Stimulated activated CD4-positive, alpha-beta T cell treated with anti-CD3 and anti-CD28 coated beads, Interleukin-1b, Interleukin-23, amount 100 ng/mL, for 1 hour (primary cell): ENCODE measurements around the gene HEMK1.

ENCODE experiments used
- DNase-seq, 2 donors: peaks; one replicate each; pipeline ENCODE4 v3.0.0-alpha.2; 2020; ENCODE audit warnings: low read depth in 2 of 2

HEMK1 gene

DNA sequence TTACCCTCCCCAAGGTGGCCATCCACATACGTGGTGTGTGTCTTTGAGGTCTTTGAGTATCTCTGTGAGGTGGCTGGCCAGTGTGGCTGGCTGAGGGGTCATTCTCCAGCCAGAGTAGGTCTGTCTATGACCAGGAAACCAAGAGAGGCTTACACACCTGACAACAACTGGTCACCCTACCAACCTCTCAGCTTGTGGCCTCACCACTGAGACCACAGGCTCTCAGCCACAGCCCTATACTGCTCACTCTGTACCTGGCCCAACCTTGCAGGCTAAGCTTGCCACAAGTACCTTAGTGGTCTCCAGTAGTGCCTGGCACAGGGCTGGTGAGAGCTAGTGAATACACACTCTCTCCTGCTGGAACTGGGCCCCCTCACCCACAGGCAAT lies 5.1 kb downstream of the HEMK1 start:
- DNase-seq = no peak

DNA sequence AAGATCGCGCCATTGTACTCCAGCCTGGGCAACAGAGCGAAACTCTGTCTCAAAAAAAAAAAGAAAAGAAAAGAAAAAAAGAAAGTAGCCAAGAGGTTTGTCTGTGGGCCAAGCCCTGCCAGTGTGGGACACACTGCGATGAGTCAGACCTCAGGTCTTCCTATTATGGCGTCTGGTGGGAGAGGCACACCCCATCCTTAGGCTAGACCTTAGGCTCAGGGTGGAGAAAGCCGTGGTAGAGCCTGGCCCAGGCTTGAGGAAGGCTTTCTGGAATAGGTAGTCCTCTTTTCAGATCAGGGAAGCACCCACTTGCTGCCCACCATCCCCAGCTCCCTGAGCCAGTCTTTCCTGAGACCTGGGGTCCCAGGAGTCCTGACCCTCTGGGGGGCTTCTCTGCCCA lies 6.0 kb downstream of the HEMK1 start:
- DNase-seq = no peak

DNA sequence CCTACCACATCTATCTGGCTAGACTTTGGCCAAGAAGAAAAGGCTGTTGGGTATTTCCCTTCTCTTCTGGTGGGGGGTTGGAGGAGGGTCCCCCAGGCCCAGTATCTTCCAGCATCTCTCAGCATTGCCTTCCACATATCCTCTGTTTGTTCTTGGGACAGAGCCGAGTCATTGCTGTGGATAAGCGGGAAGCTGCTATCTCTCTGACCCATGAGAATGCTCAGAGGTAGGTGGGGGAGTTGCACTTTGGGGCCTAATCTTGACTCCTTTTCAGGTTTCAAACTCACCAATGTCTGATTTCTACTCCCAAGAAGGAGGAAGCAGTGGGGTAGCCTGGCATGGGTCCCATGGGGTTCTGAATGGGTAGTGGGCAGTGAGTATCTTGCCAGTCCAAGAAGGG lies 8.0 kb downstream of the HEMK1 start:
- no peak for DNase-seq

DNA sequence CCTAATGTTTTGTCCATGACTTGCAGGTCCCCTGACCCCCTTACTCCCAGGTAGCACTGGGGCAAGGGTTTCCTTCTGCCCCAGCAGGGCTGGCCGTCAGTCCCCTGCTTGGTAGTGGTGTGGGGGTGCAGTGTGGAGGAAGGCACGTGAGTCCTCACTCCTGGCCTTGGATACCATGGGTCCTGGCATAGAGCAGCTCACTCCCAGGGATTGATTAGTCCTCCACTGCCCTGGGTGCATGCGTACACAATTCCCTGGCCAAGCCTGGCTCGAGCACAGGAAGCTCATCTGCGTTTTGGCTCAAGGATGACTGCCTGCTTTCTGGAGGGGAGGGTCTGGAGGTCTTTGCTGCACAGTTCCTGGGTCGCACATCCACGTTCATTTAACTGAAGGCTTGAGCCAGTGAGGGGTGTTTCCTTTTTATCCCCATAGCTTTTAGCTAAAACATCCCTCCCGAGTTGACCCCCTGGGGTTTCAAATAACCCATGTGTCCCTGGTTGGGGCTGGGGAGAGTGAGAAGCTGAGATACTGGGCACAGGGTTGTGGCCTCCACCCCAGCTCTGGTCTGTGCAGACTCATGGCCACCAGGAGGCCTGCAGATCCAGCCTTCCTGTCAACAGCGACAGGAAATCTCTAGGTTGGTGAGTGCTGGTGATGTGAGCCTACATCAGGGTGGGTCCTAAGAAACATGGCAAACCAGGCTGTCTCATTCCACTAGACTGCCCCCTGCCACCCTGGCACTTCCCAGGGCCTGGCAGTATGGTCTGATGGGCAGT lies 11.5 kb downstream of the HEMK1 start:
- no peak for DNase-seq

DNA sequence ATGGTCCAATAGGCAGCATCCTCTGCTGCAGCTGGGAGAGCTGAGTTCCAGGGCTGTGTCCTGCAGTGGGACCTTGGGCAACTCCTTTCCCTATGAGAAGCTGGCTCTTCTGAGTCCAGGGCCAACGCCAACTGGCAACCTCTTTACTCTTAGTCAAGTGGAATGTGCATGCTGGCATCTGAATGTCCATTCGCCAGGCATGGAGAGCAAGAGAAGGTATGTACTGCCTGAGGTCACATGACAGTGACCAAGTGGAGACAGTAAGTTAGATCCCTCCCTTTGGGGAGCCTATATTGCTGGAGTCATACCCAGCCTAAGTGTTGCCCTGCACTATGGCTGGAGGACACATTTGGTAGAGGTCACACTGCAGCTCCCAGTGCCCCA lies 12.1 kb downstream of the HEMK1 start:
- no peak for DNase-seq

DNA sequence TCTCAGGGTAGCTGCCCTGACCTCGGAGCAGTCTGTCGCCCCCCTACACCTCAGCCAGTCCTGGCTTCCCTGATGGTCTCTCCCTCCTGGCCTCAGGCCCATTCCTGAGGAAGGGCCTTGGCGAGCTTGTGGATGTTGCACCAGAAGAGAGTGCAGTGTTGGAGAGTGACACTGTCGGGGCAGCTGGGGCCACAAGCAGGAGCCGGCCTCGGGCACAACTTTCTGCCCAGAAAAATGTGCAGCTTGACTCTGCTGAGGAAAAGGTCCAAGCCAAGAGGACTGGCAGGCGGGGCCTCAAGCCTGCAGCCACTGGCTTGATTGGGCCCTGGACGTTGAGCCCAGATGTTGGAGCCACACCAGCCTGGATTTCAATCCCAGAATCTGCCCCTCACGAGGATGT lies 12.8 kb downstream of the HEMK1 start:
- no peak for DNase-seq

DNA sequence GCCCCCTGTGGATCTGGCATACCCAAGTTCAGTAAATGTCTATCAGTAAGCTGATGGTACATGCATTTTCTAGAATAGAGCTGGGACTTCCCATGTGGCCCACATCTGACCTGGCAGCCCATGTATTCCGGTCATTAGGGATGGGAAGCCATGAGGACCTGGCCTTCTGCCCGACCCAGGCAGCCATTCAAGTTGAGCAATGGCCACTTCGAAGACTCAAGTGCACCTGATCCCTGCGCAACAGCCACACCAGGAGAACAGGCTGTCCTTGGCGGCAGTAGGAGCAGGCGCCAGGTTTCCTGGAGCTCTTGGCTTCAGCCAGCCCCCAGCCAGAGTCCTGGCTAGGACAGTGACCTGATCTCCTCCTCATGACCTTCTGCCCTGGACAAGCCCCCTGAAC lies 14.6 kb downstream of the HEMK1 start:
- DNase-seq = no peak

DNA sequence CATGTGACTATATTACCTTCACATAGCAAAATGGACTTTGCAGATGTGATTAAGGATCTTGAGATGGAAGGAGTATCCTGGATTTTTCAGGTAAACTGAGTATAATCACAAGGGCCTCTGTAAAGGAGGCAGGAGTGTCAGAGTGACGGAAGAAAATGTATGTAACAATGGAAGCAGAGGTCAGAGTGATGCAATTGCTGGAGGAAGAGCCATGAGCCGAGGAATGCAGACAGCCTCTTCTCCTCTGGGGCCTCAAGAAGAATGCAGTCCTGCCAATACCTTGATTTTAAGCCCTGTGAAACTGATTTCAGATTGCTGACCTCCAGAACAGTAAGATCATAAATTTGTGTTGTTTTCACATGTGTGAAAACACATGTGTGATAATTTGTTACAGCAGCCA lies 15.1 kb downstream of the HEMK1 start:
- DNase-seq = no peak

DNA sequence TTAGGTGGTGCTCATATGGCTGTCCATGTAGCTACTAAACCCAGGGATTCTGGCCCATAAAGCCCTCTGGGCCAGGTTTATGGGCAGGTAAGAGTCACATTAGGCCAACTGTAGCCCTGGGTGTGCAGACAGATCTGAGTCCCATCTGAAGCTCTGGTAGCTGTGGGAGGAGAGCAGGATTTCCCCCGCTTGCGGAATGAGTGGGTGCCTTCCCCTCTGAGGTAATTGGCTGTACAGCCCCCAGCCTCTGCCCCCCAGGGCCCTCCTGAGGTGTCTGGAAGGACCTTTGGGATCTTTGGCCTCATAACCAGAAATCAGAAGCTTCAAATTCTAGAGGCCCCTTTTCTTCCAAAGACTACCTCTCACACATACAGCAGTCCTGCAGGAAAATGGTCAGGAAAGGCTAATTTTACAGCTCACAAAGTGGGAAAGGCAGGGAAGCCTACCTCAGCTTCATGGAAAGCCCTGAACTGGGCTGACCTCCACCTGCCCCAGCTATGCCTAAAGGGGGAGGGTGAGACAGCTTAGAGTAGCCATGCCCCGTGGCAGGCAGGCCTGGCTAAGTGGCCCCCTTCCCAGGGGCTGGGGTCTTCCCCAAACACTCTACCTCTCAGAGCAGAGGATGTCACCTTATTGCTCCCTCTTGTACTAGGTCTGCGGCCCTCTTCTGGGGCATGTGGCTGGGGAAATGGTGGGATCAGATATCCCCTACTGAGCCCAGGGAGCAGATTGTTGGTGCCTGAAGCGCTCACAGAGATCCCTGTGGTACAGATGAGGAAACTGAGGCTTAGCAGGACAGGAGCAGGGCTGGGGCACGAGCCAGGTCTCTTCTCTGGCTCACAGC lies 16.8 kb downstream of the HEMK1 start:
- no peak for DNase-seq

DNA sequence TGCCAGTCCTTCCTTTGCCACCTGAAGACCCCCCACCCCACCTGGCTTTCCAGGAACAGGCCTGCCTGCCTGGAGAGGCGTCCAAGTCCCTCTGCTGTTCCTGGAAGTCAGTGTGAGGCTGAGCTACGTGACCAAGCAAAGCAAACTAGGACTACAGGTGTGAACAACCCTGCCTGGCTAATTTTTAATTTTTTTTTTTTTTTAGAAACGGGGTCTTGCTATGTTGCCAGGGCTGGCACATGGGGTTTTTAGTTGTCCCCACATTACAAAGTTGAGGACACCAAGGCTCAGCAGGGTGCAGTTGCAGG lies 17.4 kb downstream of the HEMK1 start:
- DNase-seq = no peak

DNA sequence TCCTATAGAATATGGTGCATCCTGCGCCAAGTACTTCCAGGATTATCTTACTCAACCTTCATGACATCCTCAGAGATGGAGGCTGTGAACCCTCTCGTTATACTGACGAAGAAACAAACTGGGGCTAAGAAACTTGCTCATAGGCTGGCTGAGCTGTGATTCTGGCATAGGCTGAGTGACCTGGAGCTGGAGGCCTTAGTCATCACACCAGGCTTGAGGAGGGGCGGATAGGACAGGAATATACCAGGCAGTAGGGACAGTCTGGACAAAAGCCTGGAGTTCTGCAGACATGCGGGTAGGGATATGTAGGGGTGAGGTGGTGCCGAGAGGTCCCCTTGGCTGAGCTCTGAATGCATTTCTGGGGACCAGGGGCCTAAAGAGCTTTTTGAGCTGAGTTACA lies 18.1 kb downstream of the HEMK1 start:
- no peak for DNase-seq

DNA sequence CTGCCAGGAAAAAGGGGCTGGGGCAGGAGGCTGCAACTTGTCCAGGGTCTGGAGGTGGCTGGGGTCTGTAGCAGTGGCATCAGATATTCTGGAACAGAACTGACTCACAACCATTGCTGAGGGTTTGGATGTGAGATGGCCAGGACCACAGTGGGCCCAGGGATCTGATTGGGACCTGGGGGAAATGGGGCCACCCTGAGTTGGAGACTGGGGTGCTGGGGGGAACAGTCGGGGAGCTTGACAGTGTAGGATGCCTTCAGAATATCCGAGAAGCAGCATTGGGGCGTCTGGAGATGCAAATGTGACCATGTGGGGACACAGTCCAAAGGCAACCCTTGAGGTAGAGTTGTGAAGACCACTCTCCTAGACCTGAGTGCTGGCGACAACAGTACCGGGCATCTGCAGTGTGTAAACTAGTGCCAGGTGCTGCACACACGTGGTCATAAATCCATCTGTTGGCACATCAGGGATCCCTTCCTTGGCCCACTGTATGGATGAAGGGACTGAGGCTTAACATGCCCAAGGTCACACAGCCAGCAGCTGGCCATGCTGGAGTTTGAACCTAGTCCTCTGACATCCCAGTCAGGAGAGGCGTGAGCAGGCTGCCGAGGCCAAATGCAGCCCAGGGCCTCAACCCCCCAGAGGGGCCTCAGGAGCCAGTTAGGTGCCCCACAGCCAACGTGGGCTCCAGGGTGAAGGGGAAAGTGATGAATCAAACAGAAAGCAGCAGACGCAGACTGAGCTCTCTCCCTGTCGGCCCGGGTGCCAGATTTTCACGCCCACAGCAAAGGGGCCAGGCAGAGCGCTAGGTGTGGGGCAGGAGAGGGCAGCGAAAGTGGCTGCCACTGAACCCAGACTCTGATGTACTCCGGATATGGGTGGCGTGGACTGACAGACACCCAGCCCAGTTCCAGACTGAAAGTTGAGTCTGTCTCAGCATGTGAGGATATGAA lies 18.8 kb downstream of the HEMK1 start:
- peak in 1 of 2 donors; percentile 61 for DNase-seq

DNA sequence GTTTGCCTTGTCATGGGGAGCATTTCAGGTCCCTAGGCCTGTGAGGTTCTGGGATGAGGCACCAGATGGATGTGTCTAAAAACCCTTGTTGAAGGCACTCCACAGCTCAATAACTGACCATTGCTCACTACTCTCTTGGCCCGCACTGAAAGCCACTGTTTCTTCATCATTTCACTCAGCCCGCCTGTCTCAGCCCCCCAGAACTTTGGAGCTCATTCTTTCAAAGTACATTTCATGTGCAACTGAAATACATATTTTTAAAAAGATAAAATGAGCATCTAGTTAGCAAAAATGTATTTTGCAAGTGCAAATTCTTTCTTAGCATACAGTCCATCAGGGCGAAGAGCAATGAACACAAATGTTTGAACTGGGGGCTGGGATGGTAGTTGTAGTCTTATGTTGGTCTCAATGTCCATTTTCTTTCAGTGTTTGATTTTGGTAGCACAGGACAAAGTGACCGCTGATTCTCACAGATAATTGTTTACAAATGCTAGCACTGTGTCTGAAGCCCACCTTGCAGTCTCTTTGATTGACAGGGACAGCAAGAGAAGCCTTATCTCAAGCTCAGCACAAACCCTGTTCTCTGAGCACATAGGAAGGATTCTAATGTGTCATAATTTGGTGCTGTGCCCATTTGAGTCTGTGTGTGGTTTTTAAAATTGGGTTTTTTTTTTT lies 19.6 kb downstream of the HEMK1 start:
- no peak for DNase-seq

DNA sequence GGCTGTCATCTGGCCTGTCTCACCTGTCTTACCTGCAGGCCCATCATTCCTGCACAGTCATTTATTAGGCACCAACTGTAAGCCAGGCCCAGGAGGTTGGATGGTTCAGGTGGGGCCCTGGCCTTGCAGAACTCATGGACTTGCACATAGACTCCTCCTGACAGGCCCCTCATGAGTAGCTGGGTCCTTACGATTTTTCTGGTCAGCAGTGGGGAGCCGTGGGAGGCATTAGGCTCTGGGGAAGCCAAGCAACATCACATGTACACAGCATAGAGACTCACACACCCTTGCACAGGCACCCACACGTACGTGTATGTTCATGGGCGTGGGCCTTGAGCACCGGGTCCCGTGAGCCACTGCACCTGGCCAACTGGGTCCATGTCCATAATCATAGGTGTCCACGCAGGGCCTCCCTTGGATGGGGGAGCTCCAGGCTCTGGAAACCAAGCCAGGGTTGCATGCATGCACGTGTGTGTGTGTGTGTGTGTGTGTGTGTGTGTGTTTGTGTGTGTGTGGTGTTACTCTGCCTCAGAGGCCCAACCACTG lies 21.9 kb downstream of the HEMK1 start:
- DNase-seq = no peak

DNA sequence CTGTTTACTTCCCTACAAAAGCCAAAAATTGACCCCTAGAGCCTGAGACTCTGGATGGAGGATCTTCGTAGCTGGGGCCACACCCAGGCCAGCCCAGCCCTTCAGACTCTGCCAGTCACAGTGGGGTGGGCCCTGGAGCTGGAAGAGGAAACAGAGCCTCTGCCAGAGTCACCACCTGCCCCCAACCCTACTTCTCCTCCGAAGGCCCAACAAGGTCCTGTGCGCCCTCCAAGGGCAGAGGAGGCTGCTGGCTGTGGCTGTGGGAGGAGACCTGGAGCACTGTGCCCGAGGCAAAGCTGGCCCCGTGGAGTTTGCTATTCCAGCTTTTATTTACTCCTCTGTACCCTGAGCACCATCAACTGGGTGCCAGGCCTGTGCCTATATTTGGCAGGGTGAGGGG lies 23.2 kb downstream of the HEMK1 start:
- no peak for DNase-seq

DNA sequence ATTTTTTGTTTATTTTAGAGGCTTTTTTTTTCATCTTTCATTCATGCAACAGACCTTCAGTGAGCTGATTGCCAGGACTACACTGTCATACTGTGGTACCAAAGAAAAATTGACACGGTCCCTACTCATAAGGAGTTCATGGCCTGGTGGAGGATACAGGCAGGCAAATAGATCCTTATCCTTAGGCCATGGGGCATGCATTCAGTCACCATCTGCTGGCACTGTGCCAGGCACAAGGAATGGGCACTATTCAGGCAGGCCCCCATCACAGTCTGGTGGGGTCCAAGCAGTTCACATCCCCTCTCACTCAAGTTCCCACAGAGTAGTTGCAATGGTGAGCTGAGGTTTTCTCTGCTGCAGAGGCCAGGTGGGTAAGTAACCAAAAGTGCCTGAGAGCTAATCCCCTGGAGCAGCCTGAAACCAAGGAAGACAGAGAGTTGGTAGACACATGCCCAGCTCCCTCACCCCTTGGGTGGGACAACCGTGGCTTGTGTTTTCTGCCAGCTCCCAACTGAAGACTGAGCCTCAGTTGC lies 25.0 kb downstream of the HEMK1 start:
- no peak for DNase-seq

DNA sequence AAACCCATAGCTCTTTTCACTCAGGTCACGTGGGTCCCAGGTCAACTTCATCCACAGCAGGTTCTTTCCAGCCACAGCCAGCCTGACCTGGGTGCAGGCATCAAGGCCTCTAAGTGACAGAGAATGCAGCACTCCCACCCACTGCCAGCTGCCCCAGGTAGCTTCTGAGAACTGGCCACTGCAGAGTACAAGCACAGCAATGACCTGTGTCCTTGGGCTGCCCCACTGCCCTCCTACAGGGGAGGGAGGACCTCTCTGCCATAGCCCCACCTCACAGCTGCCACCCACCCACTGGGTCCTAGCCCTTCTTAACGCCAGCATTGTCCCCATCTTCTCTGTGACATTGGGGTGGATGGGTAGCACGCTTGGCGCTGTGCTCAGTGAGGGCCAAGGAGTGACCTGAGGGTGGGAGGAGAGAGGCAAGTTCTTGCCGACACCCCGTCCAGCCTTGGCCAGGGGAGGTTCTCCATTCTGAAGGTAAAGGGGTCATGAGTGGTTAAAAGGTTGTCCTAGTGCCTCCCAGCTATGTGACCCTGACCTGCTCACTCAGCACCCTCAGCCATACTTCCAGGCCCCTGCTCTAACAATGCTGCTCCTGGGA lies 29.9 kb downstream of the HEMK1 start:
- no peak for DNase-seq

DNA sequence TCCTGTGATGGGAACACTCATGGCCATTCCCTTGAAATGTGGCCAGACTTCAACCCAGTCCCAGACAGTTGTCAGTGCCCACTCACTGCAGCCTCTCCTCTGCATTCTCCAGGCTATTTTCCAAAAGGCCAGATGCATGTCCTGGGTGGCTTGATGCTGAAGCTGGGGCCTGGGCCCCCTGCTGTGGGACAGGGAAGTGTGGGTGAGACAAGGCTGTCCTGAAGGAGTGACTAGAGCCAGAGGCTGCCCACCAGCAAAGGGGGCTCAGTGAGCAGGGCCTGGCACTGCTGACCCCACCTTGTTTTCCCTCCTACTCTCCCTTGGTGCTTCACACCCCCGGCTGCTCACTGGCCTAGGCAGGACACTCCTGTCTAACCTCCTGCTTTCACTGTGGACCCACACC lies 30.4 kb downstream of the HEMK1 start:
- no peak for DNase-seq

DNA sequence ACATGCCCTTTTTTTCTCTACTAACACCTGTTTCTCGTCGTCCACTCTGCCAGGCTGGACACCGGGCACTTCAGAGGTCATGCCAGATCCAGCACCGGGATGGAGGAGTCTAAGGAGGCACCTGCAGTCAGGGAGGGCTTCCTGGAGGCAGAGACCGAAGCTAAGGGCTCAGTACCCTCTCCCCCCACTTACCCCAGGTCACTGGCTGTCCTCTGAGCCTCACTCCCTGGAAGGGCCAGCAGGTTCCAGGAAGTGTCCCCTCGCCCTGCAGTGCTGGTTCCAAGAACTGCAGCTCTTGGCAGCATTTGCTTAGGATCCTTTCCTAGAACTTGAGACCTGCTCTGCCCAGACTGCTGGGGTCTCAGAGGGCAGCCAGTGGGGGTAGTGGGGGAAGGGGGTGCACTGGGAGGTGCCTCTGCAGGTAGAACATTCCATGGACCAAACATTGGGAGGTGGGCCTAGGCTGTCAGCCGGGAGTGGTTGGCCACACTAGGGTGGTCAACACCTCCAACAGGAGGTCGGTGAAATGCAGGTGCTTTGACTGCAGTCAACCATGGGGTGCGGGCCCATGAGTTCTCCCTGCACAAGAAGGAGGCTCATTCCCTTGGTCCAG lies 30.9 kb downstream of the HEMK1 start:
- no peak for DNase-seq

DNA sequence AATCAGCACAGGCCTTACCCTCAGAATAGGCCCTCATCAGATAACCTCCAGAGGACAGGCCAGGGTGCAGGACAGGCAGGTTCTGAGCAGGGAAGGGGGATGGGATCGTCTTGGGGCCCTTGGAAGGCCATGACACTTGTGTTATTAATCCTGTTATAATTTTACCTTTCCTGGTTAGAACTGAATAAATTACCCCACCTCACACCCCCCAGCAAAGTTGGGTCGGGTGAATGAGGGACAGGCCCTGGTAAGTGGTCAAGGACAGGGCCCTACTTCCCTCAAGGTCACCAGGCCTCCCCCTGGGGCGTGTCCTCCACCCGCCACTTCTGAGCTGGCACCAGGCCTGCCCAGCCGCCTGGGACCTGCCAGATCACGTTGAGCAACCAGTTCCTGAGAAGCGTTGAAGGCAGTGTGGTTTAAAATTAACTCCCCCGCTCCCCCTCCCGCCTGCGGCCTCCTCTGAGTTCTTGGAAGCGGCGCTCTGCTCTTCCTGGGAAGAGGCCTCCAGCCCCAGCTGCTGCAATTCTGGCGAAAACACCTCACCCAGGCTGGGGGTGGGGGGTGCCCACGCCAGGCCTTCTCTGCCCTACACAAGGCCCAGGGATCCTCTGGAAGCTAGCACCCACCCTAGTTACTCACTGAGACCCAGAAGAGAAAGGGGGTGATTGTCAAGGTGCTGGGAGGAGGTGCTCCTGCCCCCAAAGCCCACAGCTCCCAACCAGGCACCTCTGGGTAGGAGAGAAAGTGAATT lies 31.7 kb downstream of the HEMK1 start:
- DNase-seq = peak in 1 of 2 donors; percentile 78
